GM19452 (cell line): ENCODE data around the gene MRPL27.
A peak's percentile ranks its signal among the peaks of the same experiment; 100 is the strongest.
"Not testable (repeated sequence)": the region's sequence is repeated elsewhere in the genome, so short reads cannot be mapped to it uniquely, and the experiment has no call there.

Experiments used
- ATAC-seq: cut with Tn5 transposase; IDR thresholded peaks from one replicate; pipeline ENCODE4 v1.9.1; 2021; ENCODE audit not compliant: unreplicated experiment

The MRPL27 gene

GRCh38 chr17:50372758-50373556 lies at the start of gene MRPL27, which contains the start of gene EME1:
Gene MRPL27, minus strand, starts transcription at chr17:50373184. Its CDS starts 14 bp downstream, at chr17:50373170.
Gene EME1, plus strand, starts transcription at chr17:50373229. Its CDS starts 1,980 bp downstream, at chr17:50375209.
- ATAC-seq = peak; percentile 82

- ATAC-seq = no peak
Measured at GRCh38 chr17:50422738-50423137, 49.8 kb upstream of the MRPL27 start.

GRCh38 chr17:50421308-50422051 lies 48.5 kb upstream of the MRPL27 start:
- no peak for ATAC-seq

GRCh38 chr17:50420419-50421112 lies 47.6 kb upstream of the MRPL27 start:
- ATAC-seq = no peak

- not testable (repeated sequence) for ATAC-seq
Measured at GRCh38 chr17:50419577-50419976, 46.6 kb upstream of the MRPL27 start.

GRCh38 chr17:50414808-50415207 lies 41.8 kb upstream of the MRPL27 start:
- no peak for ATAC-seq

GRCh38 chr17:50412188-50412732 lies 39.3 kb upstream of the MRPL27 start:
- ATAC-seq = no peak

GRCh38 chr17:50407921-50408320 lies 34.9 kb upstream of the MRPL27 start:
- no peak for ATAC-seq

GRCh38 chr17:50406578-50406977 lies 33.6 kb upstream of the MRPL27 start:
- ATAC-seq = no peak

- not testable (repeated sequence) for ATAC-seq
Measured at GRCh38 chr17:50405351-50405750, 32.4 kb upstream of the MRPL27 start.

- not testable (repeated sequence) for ATAC-seq
Measured at GRCh38 chr17:50399591-50399990, 26.6 kb upstream of the MRPL27 start.

- not testable (repeated sequence) for ATAC-seq
Measured at GRCh38 chr17:50398672-50399071, 25.7 kb upstream of the MRPL27 start.

- ATAC-seq = no peak
Measured at GRCh38 chr17:50397919-50398285, 24.9 kb upstream of the MRPL27 start.

GRCh38 chr17:50397111-50397918 lies 24.3 kb upstream of the MRPL27 start, which contains the start of gene LRRC59:
Gene LRRC59, minus strand, starts transcription at chr17:50397523. Its CDS starts 206 bp downstream, at chr17:50397317.
- peak; percentile 97 for ATAC-seq

- ATAC-seq = no peak
Measured at GRCh38 chr17:50396261-50397110, 23.5 kb upstream of the MRPL27 start.

- no peak for ATAC-seq
Measured at GRCh38 chr17:50394711-50395110, 21.7 kb upstream of the MRPL27 start.

- ATAC-seq = no peak
Measured at GRCh38 chr17:50393700-50394099, 20.7 kb upstream of the MRPL27 start.

- ATAC-seq = no peak
Measured at GRCh38 chr17:50392621-50393020, 19.6 kb upstream of the MRPL27 start.

GRCh38 chr17:50389534-50389933 lies 16.6 kb upstream of the MRPL27 start:
- no peak for ATAC-seq
